Stimulated activated CD4-positive, alpha-beta T cell treated with anti-CD3 and anti-CD28 coated beads, Interleukin-12 subunit alpha, Interleukin-12 subunit beta, amount 100 ng/mL, for 24 hours (primary cell): ENCODE results near the gene ZNF655.
"Not testable (repeated sequence)": the region's sequence is repeated elsewhere in the genome, so short reads cannot be mapped to it uniquely, and the experiment has no call there.

Experiments used
- DNase-seq, 2 experiments: peaks; one replicate each; pipeline ENCODE4 v3.0.0-alpha.2; 2020; ENCODE audit warnings: low read depth in 2 of 2

The ZNF655 gene, protein sequence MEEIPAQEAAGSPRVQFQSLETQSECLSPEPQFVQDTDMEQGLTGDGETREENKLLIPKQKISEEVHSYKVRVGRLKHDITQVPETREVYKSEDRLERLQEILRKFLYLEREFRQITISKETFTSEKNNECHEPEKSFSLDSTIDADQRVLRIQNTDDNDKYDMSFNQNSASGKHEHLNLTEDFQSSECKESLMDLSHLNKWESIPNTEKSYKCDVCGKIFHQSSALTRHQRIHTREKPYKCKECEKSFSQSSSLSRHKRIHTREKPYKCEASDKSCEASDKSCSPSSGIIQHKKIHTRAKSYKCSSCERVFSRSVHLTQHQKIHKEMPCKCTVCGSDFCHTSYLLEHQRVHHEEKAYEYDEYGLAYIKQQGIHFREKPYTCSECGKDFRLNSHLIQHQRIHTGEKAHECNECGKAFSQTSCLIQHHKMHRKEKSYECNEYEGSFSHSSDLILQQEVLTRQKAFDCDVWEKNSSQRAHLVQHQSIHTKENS

DNA sequence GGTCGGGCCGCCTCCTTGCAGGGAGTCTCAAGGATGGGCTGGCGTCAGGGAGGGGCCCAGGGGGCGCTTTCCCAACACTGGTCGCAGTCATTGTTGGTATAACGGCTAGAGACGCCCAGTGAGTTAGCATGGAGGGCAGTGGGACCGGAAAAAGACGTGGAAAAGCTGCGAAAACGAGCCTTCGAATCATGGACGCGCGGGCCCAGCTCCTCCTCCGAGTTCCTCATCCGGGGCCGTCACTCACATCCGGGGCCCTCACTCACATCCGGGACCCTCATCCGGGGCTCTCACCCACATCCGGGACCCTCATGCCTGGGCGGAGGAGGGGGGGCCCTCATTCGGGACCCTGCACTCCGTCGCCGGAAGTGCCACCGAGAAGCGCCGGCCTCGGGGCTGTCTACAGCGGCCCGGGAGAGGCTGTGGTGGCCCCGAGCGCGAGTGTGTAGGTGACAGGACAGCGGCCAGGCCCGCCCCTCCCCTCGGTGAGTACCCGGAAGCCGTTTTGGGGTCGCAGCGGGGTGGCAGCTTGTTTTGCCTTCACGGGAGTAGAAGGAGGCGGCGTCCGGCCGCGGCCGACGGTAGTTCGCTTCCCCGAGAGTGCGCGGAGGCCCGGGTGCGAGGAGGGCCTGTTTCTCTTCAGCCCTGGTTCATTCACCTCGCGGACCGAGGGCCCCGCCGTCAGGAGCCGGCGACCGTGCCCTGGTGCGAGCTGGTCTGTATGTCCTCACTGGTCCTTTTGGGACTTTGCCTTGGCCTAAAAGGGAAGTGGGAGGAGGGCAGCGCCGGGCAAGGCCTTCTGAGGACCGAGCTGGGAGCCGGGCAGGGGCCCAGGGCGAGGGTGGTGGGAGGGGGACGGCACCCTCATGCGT, at the start of gene ZNF655:
ZNF655 (plus strand) TSS at position 337 of the 869 bp plus-strand sequence. CDS start 1,918 bp downstream, outside the sequence.
- peak; percentile 77 to 78 for DNase-seq

DNA sequence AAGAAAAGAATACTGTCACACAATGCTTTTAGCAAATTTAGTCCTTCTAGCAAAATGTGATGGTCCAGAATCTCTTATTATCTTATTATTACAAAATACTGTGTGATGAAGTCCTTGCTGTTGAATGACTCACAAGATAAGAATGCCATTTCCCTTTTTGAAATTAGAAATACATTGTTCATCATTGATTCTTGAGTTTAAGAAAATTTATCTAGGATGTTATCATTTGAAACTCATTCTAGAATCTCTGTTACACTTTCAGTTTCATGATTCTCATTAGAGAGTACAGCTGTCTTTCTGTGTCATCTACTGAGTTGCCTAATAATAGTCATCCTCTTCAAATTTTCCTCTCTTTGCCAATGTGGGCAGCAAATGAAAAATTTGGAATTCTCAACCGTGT, 44.4 kb upstream of the ZNF655 start:
- DNase-seq: no peak

- no peak for DNase-seq
These were observed 37.0 kb upstream of the ZNF655 start for GRCh38 chr7:99521399-99521798.

- no peak for DNase-seq
These were observed 32.6 kb upstream of the ZNF655 start for GRCh38 chr7:99525713-99526440.

GRCh38 chr7:99531354-99531765, 27.1 kb upstream of the ZNF655 start:
- no peak for DNase-seq

DNA sequence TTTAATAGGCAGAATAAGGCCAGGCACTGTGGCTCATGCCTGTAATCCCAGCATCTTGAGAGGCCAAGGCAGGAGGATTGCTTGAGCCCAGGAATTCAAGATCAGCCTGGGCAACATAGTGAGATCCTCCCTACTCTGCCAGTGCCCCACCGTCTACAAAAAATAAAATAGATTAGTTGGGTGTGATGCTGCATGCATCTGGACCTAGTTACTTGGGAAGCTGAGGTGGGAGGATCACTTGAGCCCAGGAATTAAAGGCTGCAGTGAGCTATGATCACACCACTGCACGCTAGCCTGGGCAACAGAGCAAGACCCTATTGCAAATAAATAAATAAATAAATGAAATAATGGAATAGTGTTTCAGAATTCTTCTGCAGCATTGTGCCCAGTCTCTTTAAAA, 22.8 kb upstream of the ZNF655 start:
- DNase-seq: no peak

- no peak for DNase-seq
These were observed 19.1 kb upstream of the ZNF655 start for GRCh38 chr7:99539213-99539811.

DNA sequence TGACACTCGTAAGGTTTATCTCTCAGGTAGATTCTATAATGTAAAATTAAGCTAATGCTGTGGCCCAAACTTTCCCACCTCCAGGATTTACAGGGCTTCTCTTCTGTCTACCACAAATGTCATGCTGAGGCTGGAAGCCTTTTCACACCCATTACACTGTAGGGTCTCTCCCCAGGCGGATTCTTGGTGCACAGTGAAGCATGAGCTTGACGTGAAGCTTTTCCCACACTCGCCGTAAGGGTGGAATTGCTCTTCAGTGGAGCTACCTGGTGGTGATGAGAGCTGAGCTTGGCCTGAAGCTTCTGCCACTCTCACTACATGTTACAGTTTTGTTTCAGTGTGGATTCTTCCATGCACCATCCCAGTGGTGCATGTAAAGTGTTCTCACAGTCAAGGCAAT, 17.9 kb upstream of the ZNF655 start:
- DNase-seq: no peak

GRCh38 chr7:99541212-99541611, 17.2 kb upstream of the ZNF655 start:
- DNase-seq: no peak

GRCh38 chr7:99543081-99543671, 15.3 kb upstream of the ZNF655 start:
- DNase-seq: no peak

DNA sequence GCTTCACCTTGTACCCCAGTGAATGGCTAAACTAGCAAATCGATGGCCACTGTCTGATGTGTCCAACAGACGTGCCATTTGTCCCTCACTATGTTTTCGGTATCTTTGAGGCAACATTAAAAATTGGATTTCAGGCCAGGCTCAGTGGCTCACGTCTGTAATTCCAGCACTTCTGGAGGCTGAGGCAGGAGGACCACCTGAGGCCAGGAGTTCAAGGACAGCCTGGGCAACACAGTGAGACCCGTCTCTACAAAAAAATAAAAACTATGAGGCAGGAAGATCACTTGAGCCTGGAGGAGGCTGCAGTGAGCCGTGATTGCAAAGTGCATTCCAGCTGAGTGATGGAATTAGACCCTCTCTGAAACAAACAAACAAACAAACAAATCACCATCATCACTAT, 14.5 kb upstream of the ZNF655 start:
- DNase-seq: no peak

DNA sequence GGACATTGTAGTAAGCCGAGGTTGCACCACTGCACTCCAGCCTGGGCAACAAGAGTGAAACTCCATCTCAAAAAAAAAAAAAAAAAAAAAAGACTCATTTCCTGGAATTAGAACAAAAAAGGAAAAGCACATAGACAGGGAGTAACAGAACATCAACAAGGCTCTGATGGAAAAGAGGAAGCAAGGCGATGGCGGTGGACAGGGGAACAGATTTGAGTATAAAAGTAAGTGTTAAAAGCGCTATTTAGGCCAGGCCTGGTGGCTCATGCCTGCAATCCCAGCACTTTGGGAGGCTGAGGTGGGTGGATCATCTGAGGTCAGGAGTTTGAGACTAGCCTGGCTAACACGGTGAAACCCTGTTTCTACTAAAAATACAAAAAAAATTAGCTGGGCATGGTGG, 13.1 kb upstream of the ZNF655 start:
- not testable (repeated sequence) for DNase-seq

DNA sequence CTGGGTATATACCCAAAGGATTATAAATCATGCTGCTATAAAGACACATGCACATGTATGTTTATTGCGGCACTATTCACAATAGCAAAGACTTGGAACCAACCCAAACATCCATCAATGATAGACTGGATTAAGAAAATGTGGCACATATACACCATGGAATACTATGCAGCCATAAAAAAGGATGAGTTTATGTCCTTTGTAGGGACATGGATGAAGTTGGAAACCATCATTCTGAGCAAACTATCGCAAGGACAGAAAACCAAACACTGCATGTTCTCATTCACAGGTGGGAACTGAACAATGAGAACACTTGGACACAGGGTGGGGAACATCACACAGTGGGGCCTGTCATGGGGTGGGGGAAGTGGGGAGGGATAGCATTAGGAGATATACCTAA, 8.9 kb upstream of the ZNF655 start:
- DNase-seq: not testable (repeated sequence)

- no peak for DNase-seq
These were observed 7.1 kb upstream of the ZNF655 start for GRCh38 chr7:99551334-99551733.

- peak; percentile 68 to 78 for DNase-seq
These were observed 6.5 kb upstream of the ZNF655 start, which contains the start of gene FAM200A for GRCh38 chr7:99551767-99552463. FAM200A (minus strand) TSS chr7:99552114; CDS start chr7:99548407, 3,707 bp downstream.

DNA sequence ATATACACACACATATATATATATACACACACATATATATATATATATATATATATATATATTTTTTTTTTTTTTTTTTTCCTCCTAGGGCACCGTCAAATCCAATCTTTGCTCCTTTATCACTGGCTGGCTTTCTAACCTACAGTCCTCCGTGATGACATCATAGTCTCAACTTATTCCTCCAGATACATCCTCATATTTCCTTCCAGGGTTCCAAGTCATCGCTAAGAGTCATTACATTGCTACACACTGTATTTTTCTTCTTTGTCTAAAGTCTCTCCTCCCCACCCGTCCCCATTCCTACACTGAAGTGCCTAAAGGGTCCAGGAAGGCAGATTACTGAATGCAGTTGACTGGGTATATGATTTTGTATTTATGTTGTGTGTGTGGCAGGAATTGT, 5.4 kb upstream of the ZNF655 start:
- no peak for DNase-seq

- no peak for DNase-seq
These were observed 3.5 kb upstream of the ZNF655 start for GRCh38 chr7:99554939-99555338.

GRCh38 chr7:99557196-99557607, 1.2 kb upstream of the ZNF655 start:
- no peak for DNase-seq

DNA sequence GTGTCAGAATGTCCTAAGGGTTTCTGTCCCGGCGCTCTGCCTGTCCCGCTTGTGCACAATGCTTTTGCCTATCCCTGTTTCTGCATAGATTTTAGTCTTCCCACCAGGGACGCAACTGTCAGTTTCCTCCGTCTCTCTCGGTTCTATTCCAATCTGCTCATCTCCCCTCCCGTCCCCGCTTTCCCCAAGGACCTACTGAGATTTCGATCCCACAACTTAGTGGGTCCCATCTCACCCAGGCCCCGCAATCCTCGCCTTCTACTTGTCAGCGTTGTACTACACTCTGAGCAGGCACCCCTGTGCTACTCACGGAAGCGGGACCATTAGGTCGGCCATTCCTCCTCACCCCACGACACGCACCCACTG, 519 bp upstream of the ZNF655 start:
- no peak for DNase-seq

DNA sequence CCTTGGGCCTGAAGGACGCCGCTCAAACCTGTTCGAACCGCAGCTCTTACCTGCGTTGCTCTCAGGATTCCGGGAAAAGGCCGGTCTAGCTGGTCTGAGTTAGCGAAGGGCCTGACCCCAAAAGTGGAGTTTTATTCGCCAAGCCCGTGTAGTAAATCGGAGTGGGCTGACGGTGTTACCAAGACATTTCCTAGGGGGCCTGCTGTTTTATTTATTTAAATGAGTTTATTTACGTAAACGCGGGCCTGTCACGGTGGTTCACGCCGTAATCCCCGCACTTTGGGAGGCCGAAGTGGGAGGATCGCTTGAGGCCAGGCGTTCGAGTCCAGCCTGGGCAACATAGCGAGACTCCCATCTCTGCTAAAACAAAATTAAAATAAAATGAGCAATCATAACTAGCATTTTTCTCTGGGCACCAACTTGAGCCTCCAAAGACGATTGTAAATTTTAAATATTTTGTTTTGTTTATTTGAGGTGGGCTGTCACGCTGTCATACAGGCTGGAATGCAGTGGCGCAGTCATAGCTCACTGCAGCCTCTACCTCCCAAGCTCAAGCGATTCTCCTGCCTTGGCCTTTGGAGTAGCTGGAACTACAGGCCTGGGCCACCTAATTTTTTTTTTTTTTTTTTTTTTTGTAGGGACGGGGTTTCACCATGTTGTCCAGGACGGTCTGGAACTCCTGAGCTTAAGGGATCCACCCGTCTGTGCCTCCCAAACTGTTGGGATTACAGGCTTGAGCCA, 903 bp downstream of the ZNF655 start:
- no peak for DNase-seq
